DND-41 (cell line): ENCODE data around the gene STARD3.

Experiments used
- CTCF ChIP-seq: IDR thresholded peaks from 2 replicates; pipeline ENCODE4 v1.5.1; 2012; ENCODE audit warnings: borderline replicate concordance, low read length, moderate library complexity, mild to moderate bottlenecking; ENCODE audit not compliant: poor library complexity, severe bottlenecking; ENCODE audit errors: extremely low read depth
- EZH2 ChIP-seq: IDR thresholded peaks from 3 replicates; pipeline ENCODE4 v1.6.1; 2012; ENCODE audit warnings: borderline replicate concordance, low read depth, mild to moderate bottlenecking, moderate library complexity, low read length, inconsistent platforms; ENCODE audit not compliant: severe bottlenecking

GRCh38 chr17:39591958-39592954 is 44.7 kb upstream of the STARD3 start:
- TF ChIP-seq CTCF (no peak), EZH2 (no peak)
